Measurements from ENCODE around the gene MRPS15.
"Not testable (repeated sequence)": the region's sequence is repeated elsewhere in the genome, so short reads cannot be mapped to it uniquely, and the experiment has no call there.

MRPS15 gene

DNA sequence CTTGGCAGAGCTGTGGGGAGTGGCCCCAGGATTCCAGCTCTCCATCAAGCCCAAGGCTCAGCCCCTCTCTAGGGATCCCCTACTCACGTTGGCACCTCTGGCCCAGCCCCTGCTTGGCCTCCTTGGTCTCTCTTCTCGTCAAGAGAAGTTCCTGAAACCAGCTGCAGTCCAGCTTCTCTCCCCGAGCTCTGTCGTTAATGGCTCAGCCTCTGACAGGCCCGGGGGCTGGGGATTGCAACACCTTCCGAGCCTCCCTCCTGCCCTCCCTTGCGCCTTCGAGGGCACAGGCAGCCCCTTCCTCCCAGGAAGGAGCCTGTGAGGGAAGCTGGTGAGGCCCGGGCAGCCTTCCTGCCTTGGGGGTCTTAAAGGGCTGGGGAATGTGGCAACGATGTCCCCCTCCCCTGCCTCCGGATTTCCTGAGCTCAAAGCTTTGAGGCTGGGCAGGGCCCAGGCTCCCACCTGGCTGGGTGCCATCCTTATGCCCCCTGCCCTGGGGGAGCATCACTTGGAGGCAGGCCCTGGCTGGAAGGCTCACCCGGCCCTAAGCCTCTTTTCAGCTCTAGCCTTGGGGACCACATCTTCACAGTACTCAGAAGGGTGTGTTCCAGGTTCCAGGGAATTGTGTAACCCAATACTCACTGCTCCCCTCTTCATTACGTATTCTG is 18.7 kb upstream of the MRPS15 start, which contains the start of gene CSF3R:
CSF3R (minus strand) TSS at position 190 of the 665 bp plus-strand sequence. CDS start 3,417 bp downstream, outside the sequence.
- no peak for DNase-seq (ENCODE audit: low spot score)

GRCh38 chr1:36481771-36482723 is 17.9 kb upstream of the MRPS15 start:
- DNase-seq (ENCODE audit: low spot score) = peak; percentile 39

GRCh38 chr1:36481091-36481490 is 16.9 kb upstream of the MRPS15 start:
- DNase-seq (ENCODE audit: low spot score) = no peak

GRCh38 chr1:36480161-36480560 is 16.0 kb upstream of the MRPS15 start:
- no peak for DNase-seq (ENCODE audit: low spot score)

GRCh38 chr1:36479505-36480051 is 15.4 kb upstream of the MRPS15 start:
- DNase-seq (ENCODE audit: low spot score) = no peak

DNA sequence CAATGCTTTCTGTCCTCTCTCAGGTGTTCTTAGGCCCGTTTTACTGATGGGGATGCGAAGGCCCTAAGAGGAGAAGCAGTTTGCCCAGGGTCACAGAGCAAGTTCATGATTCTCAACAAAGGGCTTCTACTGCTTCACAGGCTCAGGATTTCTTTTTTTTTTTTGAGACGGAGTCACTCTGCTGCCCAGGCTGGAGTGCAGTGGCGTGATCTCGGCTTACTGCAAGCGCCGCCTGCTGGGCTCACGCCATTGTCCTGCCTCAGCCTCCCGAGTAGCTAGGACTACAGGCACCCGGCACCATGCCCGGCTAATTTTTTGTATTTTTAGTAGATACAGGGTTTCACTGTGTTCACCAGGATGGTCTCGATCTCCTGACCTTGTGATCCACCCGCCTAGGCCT is 13.4 kb upstream of the MRPS15 start:
- not testable (repeated sequence) for DNase-seq (ENCODE audit: low spot score)

- DNase-seq (ENCODE audit: low spot score) = no peak
These were observed 12.8 kb upstream of the MRPS15 start for GRCh38 chr1:36476945-36477344.

DNA sequence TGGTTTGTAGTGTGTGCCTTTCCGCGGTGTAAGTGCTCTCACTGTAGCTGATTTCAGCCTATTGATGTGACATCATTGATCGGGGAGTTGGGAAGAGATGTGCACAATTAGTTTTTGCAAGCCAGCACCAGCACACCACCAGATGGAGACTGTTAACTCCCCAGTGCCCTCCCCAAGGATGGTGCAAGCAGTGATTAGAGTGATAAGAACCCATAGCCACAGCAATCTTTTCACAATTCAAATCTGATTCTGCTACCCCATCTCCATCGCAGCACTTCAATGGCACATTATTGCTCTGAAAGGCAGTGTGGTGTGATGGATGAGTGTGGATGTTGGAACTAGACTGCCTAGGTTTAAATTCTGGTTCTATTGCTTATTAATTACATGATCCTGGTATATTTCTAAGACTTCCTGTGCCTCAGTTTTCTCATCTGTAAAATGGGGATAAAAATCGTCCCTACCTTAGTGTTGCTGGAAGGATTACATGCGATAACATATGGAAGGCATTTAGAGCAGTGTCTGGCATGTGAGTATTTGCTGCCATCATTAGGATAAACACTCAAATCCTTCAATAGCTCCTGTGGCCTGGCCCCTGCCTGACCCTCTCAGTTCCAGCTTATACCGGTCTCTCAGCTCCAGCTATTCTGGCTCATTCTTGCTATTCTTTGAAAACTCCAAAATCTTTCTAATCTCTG is 11.9 kb upstream of the MRPS15 start:
- no peak for DNase-seq (ENCODE audit: low spot score)

- no peak for DNase-seq (ENCODE audit: low spot score)
These were observed 11.2 kb upstream of the MRPS15 start for GRCh38 chr1:36475341-36475740.

DNA sequence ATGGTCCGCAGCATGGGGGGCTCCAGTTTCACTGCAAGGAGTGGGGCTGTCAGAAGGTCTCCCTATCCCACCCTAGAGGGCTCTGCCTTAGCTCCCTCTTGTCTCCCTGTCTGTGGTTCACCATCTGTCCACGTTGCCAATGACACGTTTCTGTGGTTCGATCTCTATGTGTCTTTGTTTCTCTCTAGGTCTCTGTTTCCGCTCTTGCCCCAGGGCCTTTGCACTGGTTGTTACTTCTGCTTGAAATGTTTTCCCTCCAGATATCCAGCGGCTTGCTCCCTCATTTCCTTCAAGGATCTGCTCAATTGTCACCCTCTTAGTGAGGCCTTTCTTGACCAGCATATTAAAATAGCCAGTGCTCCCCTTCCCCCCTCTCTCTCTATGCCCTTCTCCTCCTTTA is 8.5 kb upstream of the MRPS15 start:
- DNase-seq (ENCODE audit: low spot score) = no peak

- no peak for DNase-seq (ENCODE audit: low spot score)
These were observed 7.9 kb upstream of the MRPS15 start for GRCh38 chr1:36471830-36472641.

GRCh38 chr1:36469163-36469562 is 5.0 kb upstream of the MRPS15 start:
- DNase-seq (ENCODE audit: low spot score) = no peak

GRCh38 chr1:36467700-36468455 is 3.7 kb upstream of the MRPS15 start:
- no peak for DNase-seq (ENCODE audit: low spot score)

- DNase-seq (ENCODE audit: low spot score) = no peak
These were observed 2.8 kb upstream of the MRPS15 start for GRCh38 chr1:36467027-36467410.

- DNase-seq (ENCODE audit: low spot score) = no peak
These were observed 2.3 kb upstream of the MRPS15 start for GRCh38 chr1:36466370-36467026.

DNA sequence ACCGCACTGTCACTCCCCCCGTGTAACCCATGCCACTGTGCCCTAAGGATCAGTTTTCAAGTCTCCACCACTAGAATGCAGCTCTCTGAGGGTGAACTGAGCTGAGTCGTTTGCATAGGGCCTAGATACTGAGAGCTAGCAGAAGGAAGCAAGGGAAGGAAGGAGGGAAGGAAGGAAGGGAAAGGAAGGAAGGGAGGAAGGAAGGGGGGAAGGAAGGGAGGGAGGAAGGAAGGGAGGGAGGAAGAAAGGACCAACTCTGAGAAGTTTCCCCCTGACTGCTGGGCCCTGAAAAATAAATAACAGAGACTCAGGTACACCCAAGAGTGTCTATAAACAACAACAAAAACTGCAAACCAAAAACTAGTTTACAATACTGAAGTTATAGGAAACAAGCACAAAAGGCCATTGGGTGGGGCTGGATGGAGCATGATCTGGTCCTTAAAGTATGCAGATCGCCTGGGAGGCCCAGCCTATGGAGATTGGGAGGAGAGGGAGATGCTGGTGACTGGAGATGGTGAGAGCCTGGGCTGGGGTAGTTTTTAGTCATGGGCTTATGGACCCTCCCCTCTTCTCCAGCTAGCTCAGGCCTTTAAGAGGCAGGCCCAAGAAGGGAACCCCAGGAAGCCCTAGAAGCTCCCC is 1.7 kb upstream of the MRPS15 start:
- peak; percentile 68 for DNase-seq (ENCODE audit: low spot score)

DNA sequence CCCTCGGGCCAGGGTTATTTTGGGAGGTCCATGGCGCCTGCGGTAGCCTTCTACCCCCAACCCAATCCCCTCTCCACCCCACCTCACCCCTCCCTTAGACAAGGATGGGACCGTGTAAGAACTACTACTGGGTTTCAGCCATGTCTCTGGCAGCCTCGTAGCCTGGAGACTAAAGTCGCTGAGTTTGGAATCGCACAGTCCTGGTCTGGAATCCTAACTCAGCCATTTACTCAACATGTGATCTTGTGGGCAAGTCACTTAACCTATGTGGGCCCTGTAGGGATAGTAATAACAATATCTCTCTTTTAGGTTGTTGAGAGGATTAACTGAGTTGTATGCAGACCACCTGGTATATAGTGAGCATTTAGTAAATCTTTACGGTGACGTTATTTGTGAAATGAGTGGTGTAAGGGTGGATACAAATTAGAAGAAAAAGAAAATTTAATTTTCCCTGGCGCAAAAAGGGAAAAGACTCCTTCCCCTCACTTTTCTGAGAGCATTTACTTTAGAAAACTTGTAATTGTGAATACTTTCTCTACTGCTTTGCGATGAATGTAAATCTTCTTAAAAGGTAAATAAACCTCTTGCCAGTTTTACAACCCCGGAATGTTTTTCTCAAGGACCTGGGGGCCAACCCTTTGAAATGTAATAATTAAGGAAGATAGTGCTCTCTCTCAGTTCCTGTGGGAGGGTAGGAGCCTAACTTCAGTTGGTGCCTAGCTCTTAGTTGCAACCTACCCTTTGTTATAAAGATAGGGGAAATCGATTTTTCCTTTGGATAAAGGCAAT is 615 bp upstream of the MRPS15 start:
- DNase-seq (ENCODE audit: low spot score) = no peak

GRCh38 chr1:36463463-36463802 is 751 bp downstream of the MRPS15 start:
- no peak for DNase-seq (ENCODE audit: low spot score)

GRCh38 chr1:36458910-36459309 is 5.3 kb downstream of the MRPS15 start:
- DNase-seq (ENCODE audit: low spot score) = no peak

Measured in GM03348 (cell line).